ENCODE data around the gene PSAP.

DNA sequence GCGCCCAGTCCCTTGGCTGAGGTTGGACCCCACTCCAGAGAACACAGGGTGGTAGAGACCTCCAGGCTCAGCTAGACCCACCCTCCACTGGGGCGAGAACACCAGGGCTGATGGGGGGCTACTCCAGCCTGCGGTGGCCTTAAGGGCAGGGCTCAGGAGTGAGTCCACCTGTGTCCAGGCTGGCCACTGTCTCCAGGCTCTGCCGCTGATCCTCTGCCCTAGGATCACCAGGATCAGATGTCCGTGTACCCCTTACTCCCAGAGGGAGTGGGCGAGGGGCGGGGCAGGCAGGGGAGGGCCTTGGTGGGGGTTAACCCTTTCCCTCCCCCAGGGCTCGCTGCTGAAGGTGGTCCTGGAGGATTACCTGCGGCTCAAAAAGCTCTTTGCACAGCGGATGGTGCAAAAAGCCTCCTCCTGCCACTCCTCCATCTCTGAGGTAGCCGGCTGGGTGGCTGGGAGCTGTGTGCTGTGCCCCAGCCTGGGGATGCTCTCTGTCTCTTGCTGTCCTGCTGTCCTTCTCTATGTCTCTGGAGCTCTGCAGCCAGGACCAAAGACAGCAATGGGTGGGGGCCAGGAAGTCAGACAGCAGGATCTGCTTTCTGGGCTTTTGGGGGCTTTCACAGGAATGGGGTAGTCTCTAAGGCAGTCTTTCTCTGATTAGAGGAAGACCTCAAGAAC, 38.0 kb downstream of the PSAP start:
- TF ChIP-seq CTCF (IDR thresholded peaks at IDR 0.05), result no peak
- no peak for TF ChIP-seq POLR2A (IDR thresholded peaks at IDR 0.05)

All from esophagus squamous epithelium (tissue), 4 donors.